GM12878 (cell line): ENCODE results near the gene PPP1R3G. TPM values are rescaled to one million over a fixed set of nuclear protein-coding genes. Genes with fewer than 3 reads are reported as not detected.

Experiments
- ATAC-seq: fragments of 200-7000 bp; cut with Tn5 transposase; 3 replicates; pipeline ENCODE4 v1.9.1; 2020; ENCODE audit warnings: mild to moderate bottlenecking, moderate library complexity
- BruUV-seq: library from RNA; stranded (reverse); fragments of 400-500 nt; replicated peaks from 2 replicates; lab custom pipeline; 2021; lab: Mats Ljungman, UMichigan
- CTCF ChIA-PET: fragments of 300-600 bp; sonication (Branson Sonifier 250); formaldehyde crosslinking; extraction: SDS; loops from one replicate; lab custom pipeline; 2021; ENCODE audit warnings: inconsistent platforms; lab: Yijun Ruan, JAX
- POLR2A ChIA-PET: fragments of 350-600 bp; formaldehyde crosslinking; extraction: SDS; loops from one replicate; lab custom pipeline; 2021; ENCODE audit warnings: inconsistent platforms; lab: Charles Lee
- RAD21 ChIA-PET: fragments of 300-600 bp; sonication (Branson Sonifier 250); formaldehyde crosslinking; loops from one replicate; lab custom pipeline; 2023; ENCODE audit warnings: antibody characterized with exemption; ENCODE audit not compliant: unreplicated experiment; lab: Charles Lee
- SMC1A ChIA-PET: fragments of 300-600 bp; sonication (Branson Sonifier 250); formaldehyde crosslinking; loops from one replicate; lab custom pipeline; 2023; ENCODE audit not compliant: unreplicated experiment, uncharacterized antibody; lab: Charles Lee
- DNase-seq: peaks from one replicate; pipeline ENCODE4 v3.0.0-alpha.2; 2011; ENCODE audit warnings: low read depth, low spot score
- FAIRE-seq: peaks from 3 replicates; lab custom pipeline; 2011; peaks lifted over from hg19 to GRCh38; lab: Jason Lieb, UNC
- H2AFZ ChIP-seq: 2 replicates; pipeline ENCODE4 v1.6.0; 2011; ENCODE audit warnings: low read depth, low read length, control low read depth; ENCODE audit not compliant: control insufficient read depth
- H3K27ac ChIP-seq: 2 replicates; pipeline ENCODE4 v1.5.1; 2011; ENCODE audit warnings: control low read depth; ENCODE audit not compliant: control insufficient read depth, insufficient read depth
- H3K27me3 ChIP-seq, 2 experiments: replicated peaks in 1 of 2; 2 replicates each; pipeline versions ENCODE4 v1.6.0 to v1.6.1; 2011; ENCODE audit warnings: low read length in 1 of 2; ENCODE audit not compliant: control insufficient read depth in 2 of 2, insufficient read depth in 2 of 2
- H3K36me3 ChIP-seq, 2 experiments: 2 replicates each; pipeline ENCODE4 v1.5.1; 2011; ENCODE audit warnings: low read length in 1 of 2; ENCODE audit not compliant: control insufficient read depth in 2 of 2, insufficient read depth in 2 of 2
- H3K4me1 ChIP-seq: 2 replicates; pipeline ENCODE4 v1.6.1; 2011; ENCODE audit warnings: mild to moderate bottlenecking, low read length, moderate library complexity, mixed read lengths; ENCODE audit not compliant: control insufficient read depth, insufficient read depth
- H3K4me2 ChIP-seq: 2 replicates; pipeline ENCODE4 v1.6.0; 2011; ENCODE audit warnings: control low read depth; ENCODE audit not compliant: control insufficient read depth, insufficient read depth
- H3K4me3 ChIP-seq: fragments of 200-600 bp; sonication (generic); 2 replicates; pipeline ENCODE4 v1.5.1; 2016
- H3K79me2 ChIP-seq: 2 replicates; pipeline ENCODE4 v1.6.0; 2011; ENCODE audit warnings: low read length; ENCODE audit not compliant: control insufficient read depth, insufficient read depth
- H3K9ac ChIP-seq: 2 replicates; pipeline ENCODE4 v1.8.0; 2011; ENCODE audit warnings: low read length, control low read depth, mixed read lengths; ENCODE audit not compliant: control insufficient read depth, insufficient read depth
- H3K9me3 ChIP-seq: replicated peaks from 3 replicates; pipeline ENCODE4 v1.5.1; 2011; ENCODE audit warnings: mild to moderate bottlenecking, low read length; ENCODE audit not compliant: control insufficient read depth, insufficient read depth
- H4K20me1 ChIP-seq: 2 replicates; pipeline ENCODE4 v1.6.0; 2011; ENCODE audit not compliant: control insufficient read depth, insufficient read depth
- IKZF1 ChIP-seq: fragments of 450-650 bp; conservative IDR thresholded peaks from 2 replicates; pipeline ENCODE4 v1.6.1; 2017; ENCODE audit warnings: antibody characterized with exemption, mild to moderate bottlenecking
- POU2F2 ChIP-seq: IDR thresholded peaks from 3 replicates; pipeline ENCODE4 v1.6.1; 2011; ENCODE audit warnings: low read depth, mild to moderate bottlenecking, low read length, borderline replicate concordance
- SMAD5 ChIP-seq: IDR thresholded peaks from 2 replicates; pipeline ENCODE4 v1.6.1; 2016; ENCODE audit warnings: antibody characterized with exemption, low read depth
- TBL1XR1 ChIP-seq: IDR thresholded peaks from 2 replicates; pipeline ENCODE4 v1.6.1; 2012; ENCODE audit warnings: low read depth, low read length, improper control_type of control experiment
- WGBS: methylation state at CpG from one replicate; pipeline ENCODE4 v1.1.6; 2016; ENCODE audit warnings: low lambda C conversion rate; ENCODE audit not compliant: insufficient replicate concordance, insufficient coverage; ENCODE audit errors: missing lambda C conversion rate; 5-methylcytosine and 5-hydroxymethylcytosine counted together
- in situ Hi-C: fragments of 300-500 bp; cut with MboI; formaldehyde crosslinking; loops from 9 replicates; pipeline ENCODE4 v1.14.3; 2018; ENCODE audit warnings: mixed read lengths
- intact Hi-C: fragments of 100-400 bp; cut with micrococcal nuclease; formaldehyde crosslinking; loops from one replicate; pipeline ENCODE4 v1.14.2; 2022; ENCODE audit not compliant: unreplicated experiment
- polyA plus RNA-seq, 11 experiments: library from polyadenylated mRNA; depleted of rRNA in 4 of 11; unstranded in 6 of 11; stranded (reverse) in 5 of 11; fragments of >200 nt; fragmentation: Nextera tagmentation in 4 of 11; fragmentation: Illumina TruSeq in 1 of 11; extraction: Ambion mirVana in 4 of 11; extraction: Trizol in 1 of 11; gene quantifications; 1 replicate in 1 of 11; 2 replicates in 10 of 11; pipeline versions ENCODE4 v1.2.1 to v1.2.3, GENCODE V29; 2011 to 2016; ENCODE audit warnings: inconsistent platforms in 2 of 11, missing spikeins in 2 of 11, low read depth in 1 of 11
- total RNA-seq, 4 experiments: library from RNA; depleted of rRNA in 3 of 4; stranded (reverse); fragments of >200 nt in 3 of 4; fragmentation: Illumina TruSeq in 1 of 4; extraction: Trizol in 1 of 4; gene quantifications; 2 replicates each; pipeline versions ENCODE4 v1.2.1 to v1.2.3, GENCODE V29; 2013 to 2021
- TF ChIP-seq, protein P1 (sequence below): fragments of 450-650 bp; IDR thresholded peaks from 2 replicates; pipeline ENCODE4 v1.6.1; 2017; ENCODE audit warnings: mild to moderate bottlenecking, moderate library complexity

PPP1R3G gene
- total and polyA plus RNA-seq, 10 of the 15 experiments (the other 5 are each of a cell fraction or from before 2014, with no cell fraction given), result 0.01 to 0.10 (median 0.04) TPM; not detected in 4

DNA sequence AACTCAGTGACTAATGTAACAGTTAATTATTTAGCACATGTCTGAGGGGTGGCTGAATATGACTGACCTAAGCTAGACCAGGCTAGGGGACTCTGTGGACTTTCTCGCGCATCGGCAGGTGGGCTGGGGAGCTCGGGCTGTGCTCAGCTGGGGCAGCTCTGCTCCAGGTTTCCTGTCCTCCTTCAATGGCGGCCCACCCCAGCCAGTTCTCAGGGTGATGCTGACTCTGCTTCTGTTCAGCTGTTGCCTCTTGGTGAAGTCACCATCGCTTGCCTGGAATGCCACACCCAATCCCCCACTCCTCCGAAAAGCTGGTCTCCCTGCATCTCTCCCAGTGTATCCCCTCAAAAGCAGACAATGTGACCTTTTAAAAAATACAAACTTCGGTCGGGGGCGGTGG lies 20.0 kb downstream of the PPP1R3G start (continued):
- TF ChIP-seq IKZF1 (no peak), POU2F2 (no peak), TBL1XR1 (no peak)
- TF ChIP-seq, protein P1, sequence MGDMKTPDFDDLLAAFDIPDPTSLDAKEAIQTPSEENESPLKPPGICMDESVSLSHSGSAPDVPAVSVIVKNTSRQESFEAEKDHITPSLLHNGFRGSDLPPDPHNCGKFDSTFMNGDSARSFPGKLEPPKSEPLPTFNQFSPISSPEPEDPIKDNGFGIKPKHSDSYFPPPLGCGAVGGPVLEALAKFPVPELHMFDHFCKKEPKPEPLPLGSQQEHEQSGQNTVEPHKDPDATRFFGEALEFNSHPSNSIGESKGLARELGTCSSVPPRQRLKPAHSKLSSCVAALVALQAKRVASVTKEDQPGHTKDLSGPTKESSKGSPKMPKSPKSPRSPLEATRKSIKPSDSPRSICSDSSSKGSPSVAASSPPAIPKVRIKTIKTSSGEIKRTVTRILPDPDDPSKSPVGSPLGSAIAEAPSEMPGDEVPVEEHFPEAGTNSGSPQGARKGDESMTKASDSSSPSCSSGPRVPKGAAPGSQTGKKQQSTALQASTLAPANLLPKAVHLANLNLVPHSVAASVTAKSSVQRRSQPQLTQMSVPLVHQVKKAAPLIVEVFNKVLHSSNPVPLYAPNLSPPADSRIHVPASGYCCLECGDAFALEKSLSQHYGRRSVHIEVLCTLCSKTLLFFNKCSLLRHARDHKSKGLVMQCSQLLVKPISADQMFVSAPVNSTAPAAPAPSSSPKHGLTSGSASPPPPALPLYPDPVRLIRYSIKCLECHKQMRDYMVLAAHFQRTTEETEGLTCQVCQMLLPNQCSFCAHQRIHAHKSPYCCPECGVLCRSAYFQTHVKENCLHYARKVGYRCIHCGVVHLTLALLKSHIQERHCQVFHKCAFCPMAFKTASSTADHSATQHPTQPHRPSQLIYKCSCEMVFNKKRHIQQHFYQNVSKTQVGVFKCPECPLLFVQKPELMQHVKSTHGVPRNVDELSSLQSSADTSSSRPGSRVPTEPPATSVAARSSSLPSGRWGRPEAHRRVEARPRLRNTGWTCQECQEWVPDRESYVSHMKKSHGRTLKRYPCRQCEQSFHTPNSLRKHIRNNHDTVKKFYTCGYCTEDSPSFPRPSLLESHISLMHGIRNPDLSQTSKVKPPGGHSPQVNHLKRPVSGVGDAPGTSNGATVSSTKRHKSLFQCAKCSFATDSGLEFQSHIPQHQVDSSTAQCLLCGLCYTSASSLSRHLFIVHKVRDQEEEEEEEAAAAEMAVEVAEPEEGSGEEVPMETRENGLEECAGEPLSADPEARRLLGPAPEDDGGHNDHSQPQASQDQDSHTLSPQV, result no peak

- H3K4me3 ChIP-seq, result no peak overlapping the region
- ATAC-seq (no peak), DNase-seq (no peak), FAIRE-seq (no peak)
- H3K27me3 ChIP-seq, result no peaks in the 10 kb centered on the region
- no peak overlapping the region for H3K27ac ChIP-seq
- no peaks in the 10 kb centered on the region for H3K4me1 ChIP-seq
- ChIA-PET RAD21 (no interaction called here), CTCF (no interaction called here), POLR2A (interaction anchor here (1.2 kb wide), 1 partner anchor 306 kb away, joined by 3 read pairs; no protein-coding TSS in a partner anchor), SMC1A (no interaction called here)
- TF ChIP-seq, protein P1, result no peak
- TF ChIP-seq SMAD5, result no peak
- intact Hi-C loops, result no loop called here
- no peak overlapping the region for H3K9ac ChIP-seq
- no peaks in the 10 kb centered on the region for H4K20me1 ChIP-seq
- in situ Hi-C loops, result no loop called here
- no peaks in the 10 kb centered on the region for H3K79me2 ChIP-seq
- H3K9me3 ChIP-seq, result no peaks in the 10 kb centered on the region
- no peak overlapping the region for H2AFZ ChIP-seq
- H3K4me2 ChIP-seq, result no peak overlapping the region
- no TSS peak for BruUV-seq
- WGBS, result 65% methylated on average over 10 of the region's 10 CpGs
- no peaks in the 10 kb centered on the region for H3K36me3 ChIP-seq
Measured at GRCh38 chr6:5107341-5107740, 22.2 kb downstream of the PPP1R3G start.
